ENCODE measurements around the gene MLC1. TPM values are rescaled to one million over a fixed set of nuclear protein-coding genes. Genes with fewer than 3 reads are reported as not detected.

The MLC1 gene
- total and polyA plus RNA-seq, 10 of the 15 experiments (the other 5 are each of a cell fraction or from before 2014, with no cell fraction given) = 0.03 to 0.15 (median 0.07) TPM; not detected in 7

GRCh38 chr22:50074056-50074455 is 11.2 kb downstream of the MLC1 start:
- intact Hi-C loops (cut with micrococcal nuclease; ENCODE audit: unreplicated experiment) (no loop called here), in situ Hi-C loops (cut with MboI) (no loop called here)

GRCh38 chr22:50072714-50073538 is 12.3 kb downstream of the MLC1 start:
- no peak overlapping the region for H3K9ac ChIP-seq (ENCODE audit: control insufficient read depth, insufficient read depth, low read length)
- H3K27me3 ChIP-seq (replicated peaks in 1 of 2; ENCODE audit: control insufficient read depth in 2 of 2, insufficient read depth in 2 of 2, low read length in 1 of 2) = no peaks in the 10 kb centered on the region; a peak in 2 of 4 replicates
- H3K4me3 ChIP-seq = no peak overlapping the region
- DNase-seq (ENCODE audit: low read depth, low spot score) (no peak), ATAC-seq (no peak), FAIRE-seq (no peak)
- no peaks in the 10 kb centered on the region for H3K79me2 ChIP-seq (ENCODE audit: control insufficient read depth, insufficient read depth, low read length)
- no peaks in the 10 kb centered on the region for H3K9me3 ChIP-seq (replicated peaks; ENCODE audit: control insufficient read depth, insufficient read depth, low read length)
- H3K4me1 ChIP-seq (ENCODE audit: control insufficient read depth, insufficient read depth, low read length) = no peaks in the 10 kb centered on the region
- CTCF ChIA-PET = no interaction called here
- BruUV-seq (replicated peaks) = no TSS peak
- SMC1A ChIA-PET (ENCODE audit: uncharacterized antibody, unreplicated experiment) = no interaction called here
- POLR2A ChIA-PET = no interaction called here
- no peaks in the 10 kb centered on the region for H3K36me3 ChIP-seq (ENCODE audit: control insufficient read depth in 2 of 2, insufficient read depth in 2 of 2, low read length in 1 of 2)
- H2AFZ ChIP-seq (ENCODE audit: control insufficient read depth, low read depth, low read length) = no peak overlapping the region
- RAD21 ChIA-PET (ENCODE audit: unreplicated experiment) = no interaction called here
- in situ Hi-C loops (cut with MboI) = no loop called here
- H4K20me1 ChIP-seq (ENCODE audit: control insufficient read depth, insufficient read depth) = no peaks in the 10 kb centered on the region
- intact Hi-C loops (cut with micrococcal nuclease; ENCODE audit: unreplicated experiment) = no loop called here
- WGBS (ENCODE audit: insufficient coverage, insufficient replicate concordance, low lambda C conversion rate, missing lambda C conversion rate) = 40% methylated on average over 28 of the region's 28 CpGs
- no peak overlapping the region for H3K4me2 ChIP-seq (ENCODE audit: control insufficient read depth, insufficient read depth)
- no peak overlapping the region for H3K27ac ChIP-seq (ENCODE audit: control insufficient read depth, insufficient read depth)
- no peak for TF ChIP-seq SUZ12 (IDR thresholded peaks at IDR 0.05; ENCODE audit: unreplicated experiment)
- no peak for TF ChIP-seq GATAD2B (conservative IDR thresholded peaks at IDR 0.05; ENCODE audit: low read depth)
- no peak for TF ChIP-seq ZBTB40 (IDR thresholded peaks at IDR 0.05; ENCODE audit: borderline replicate concordance)
- TF ChIP-seq SKIL (IDR thresholded peaks at IDR 0.05; ENCODE audit: low read depth, poor library complexity, severe bottlenecking) = no peak
- TF ChIP-seq SREBF2 (IDR thresholded peaks at IDR 0.05; ENCODE audit: low read length) = no peak
- TF ChIP-seq RCOR1 (conservative IDR thresholded peaks at IDR 0.05; ENCODE audit: low read depth, low read length) = no peak

More at GRCh38 chr22:50074056-50074455, 11.2 kb downstream of the MLC1 start:
- H2AFZ ChIP-seq (ENCODE audit: control insufficient read depth, low read depth, low read length) = no peak overlapping the region
- H3K36me3 ChIP-seq (ENCODE audit: control insufficient read depth in 2 of 2, insufficient read depth in 2 of 2, low read length in 1 of 2) = no peaks in the 10 kb centered on the region
- TF ChIP-seq CHD4 (IDR thresholded peaks at IDR 0.05) (no peak), USF2 (IDR thresholded peaks at IDR 0.05; ENCODE audit: borderline replicate concordance, low read depth, low read length) (no peak), SREBF2 (IDR thresholded peaks at IDR 0.05; ENCODE audit: low read length) (no peak)
- ATAC-seq = no peak
- no peaks in the 10 kb centered on the region for H3K9me3 ChIP-seq (replicated peaks; ENCODE audit: control insufficient read depth, insufficient read depth, low read length)
- FAIRE-seq = no peak
- no peak overlapping the region for H3K4me3 ChIP-seq
- POLR2A ChIA-PET = no interaction called here
- H3K4me2 ChIP-seq (ENCODE audit: control insufficient read depth, insufficient read depth) = no peak overlapping the region
- 39% methylated on average over 17 of the region's 17 CpGs for WGBS (ENCODE audit: insufficient coverage, insufficient replicate concordance, low lambda C conversion rate, missing lambda C conversion rate)
- no peaks in the 10 kb centered on the region for H3K79me2 ChIP-seq (ENCODE audit: control insufficient read depth, insufficient read depth, low read length)
- RAD21 ChIA-PET (ENCODE audit: unreplicated experiment) = no interaction called here
- no TSS peak for BruUV-seq (replicated peaks)
- CTCF ChIA-PET = no interaction called here
- H3K4me1 ChIP-seq (ENCODE audit: control insufficient read depth, insufficient read depth, low read length) = no peaks in the 10 kb centered on the region
- no peak overlapping the region for H3K27ac ChIP-seq (ENCODE audit: control insufficient read depth, insufficient read depth)
- SMC1A ChIA-PET (ENCODE audit: uncharacterized antibody, unreplicated experiment) = no interaction called here
- H4K20me1 ChIP-seq (ENCODE audit: control insufficient read depth, insufficient read depth) = no peaks in the 10 kb centered on the region
- H3K27me3 ChIP-seq (replicated peaks in 1 of 2; ENCODE audit: control insufficient read depth in 2 of 2, insufficient read depth in 2 of 2, low read length in 1 of 2) = no peaks in the 10 kb centered on the region; a peak in 2 of 4 replicates
- no peak overlapping the region for H3K9ac ChIP-seq (ENCODE audit: control insufficient read depth, insufficient read depth, low read length)
- DNase-seq (ENCODE audit: low read depth, low spot score) = no peak

All from GM12878 (cell line).